Liver (tissue), 9 donors: ENCODE results near the gene TLR10. TPM values are rescaled to one million over a fixed set of nuclear protein-coding genes. Genes with fewer than 3 reads are reported as not detected.

Experiments used
- DNase-seq: peaks from one replicate; pipeline ENCODE4 v3.0.0-alpha.2; 2017; ENCODE audit warnings: low spot score
- H3K27ac ChIP-seq, 2 donors: one replicate each; pipeline ENCODE4 v1.7.0; 2013; ENCODE audit warnings: inconsistent platforms in 2 of 2, low read length in 2 of 2, control low read depth in 1 of 2, low read depth in 1 of 2, mild to moderate bottlenecking in 1 of 2
- H3K27me3 ChIP-seq, 4 donors: one replicate each; pipeline versions ENCODE4 v1.6.1 to v1.7.0; 2013; ENCODE audit warnings: low read length in 3 of 4, inconsistent platforms in 1 of 4, mild to moderate bottlenecking in 1 of 4, moderate library complexity in 1 of 4; ENCODE audit not compliant: control insufficient read depth in 4 of 4, insufficient read depth in 4 of 4
- H3K36me3 ChIP-seq, 4 donors: one replicate each; pipeline versions ENCODE4 v1.6.1 to v1.7.0; 2013; ENCODE audit warnings: low read length in 3 of 4, mild to moderate bottlenecking in 3 of 4, low read depth in 1 of 4, moderate library complexity in 1 of 4; ENCODE audit not compliant: control insufficient read depth in 4 of 4, insufficient read depth in 3 of 4
- H3K4me1 ChIP-seq, 4 donors: one replicate each; pipeline versions ENCODE4 v1.6.1 to v1.7.0; 2013; ENCODE audit warnings: low read length in 3 of 4, mild to moderate bottlenecking in 3 of 4, moderate library complexity in 1 of 4; ENCODE audit not compliant: control insufficient read depth in 4 of 4, insufficient read depth in 4 of 4
- H3K4me3 ChIP-seq, 3 donors: one replicate each; pipeline versions ENCODE4 v1.6.1 to v1.7.0; 2013; ENCODE audit warnings: low read length in 3 of 3, control low read depth in 1 of 3, low read depth in 1 of 3, mild to moderate bottlenecking in 1 of 3
- H3K9ac ChIP-seq, 2 donors: one replicate each; pipeline ENCODE4 v1.7.0; 2013; ENCODE audit warnings: low read length in 2 of 2, mild to moderate bottlenecking in 2 of 2, moderate library complexity in 2 of 2, control low read depth in 1 of 2, low read depth in 1 of 2
- H3K9me3 ChIP-seq, 4 donors: one replicate each; pipeline versions ENCODE4 v1.6.1 to v1.7.0; 2013; ENCODE audit warnings: low read length in 3 of 4; ENCODE audit not compliant: control insufficient read depth in 4 of 4
- ATF3 ChIP-seq: IDR thresholded peaks from 2 replicates; pipeline ENCODE4 v1.6.1; 2016; ENCODE audit warnings: antibody characterized with exemption
- EGR1 ChIP-seq, 2 donors: IDR thresholded peaks; 2 replicates each; pipeline ENCODE4 v1.6.1; 2016 to 2018; ENCODE audit warnings: antibody characterized with exemption in 2 of 2, low read depth in 2 of 2
- FOXA1 ChIP-seq: IDR thresholded peaks from 2 replicates; pipeline ENCODE4 v1.6.1; 2016; ENCODE audit warnings: antibody characterized with exemption
- FOXA2 ChIP-seq: IDR thresholded peaks from 2 replicates; pipeline ENCODE4 v1.6.1; 2016; ENCODE audit warnings: antibody characterized with exemption
- GABPA ChIP-seq, 2 donors: IDR thresholded peaks in 1 of 2; conservative IDR thresholded peaks in 1 of 2; 2 replicates each; pipeline ENCODE4 v1.6.1; 2016; ENCODE audit warnings: antibody characterized with exemption in 2 of 2, mild to moderate bottlenecking in 1 of 2, moderate library complexity in 1 of 2
- HNF4A ChIP-seq, 2 donors: conservative IDR thresholded peaks; 2 replicates each; pipeline ENCODE4 v1.6.1; 2016; ENCODE audit warnings: antibody characterized with exemption in 2 of 2, mild to moderate bottlenecking in 2 of 2
- HNF4G ChIP-seq: IDR thresholded peaks from 2 replicates; pipeline ENCODE4 v1.6.1; 2016; ENCODE audit warnings: antibody characterized with exemption
- JUND ChIP-seq, 2 donors: IDR thresholded peaks; 2 replicates each; pipeline ENCODE4 v1.6.1; 2016; ENCODE audit warnings: antibody characterized with exemption in 2 of 2
- NR2F2 ChIP-seq: IDR thresholded peaks from 2 replicates; pipeline ENCODE4 v1.6.1; 2016; ENCODE audit warnings: antibody characterized with exemption
- RAD21 ChIP-seq, 2 donors: IDR thresholded peaks; 2 replicates each; pipeline ENCODE4 v1.6.1; 2016; ENCODE audit warnings: antibody characterized with exemption in 2 of 2, mild to moderate bottlenecking in 2 of 2
- REST ChIP-seq: IDR thresholded peaks from 2 replicates; pipeline ENCODE4 v1.6.1; 2016; ENCODE audit warnings: antibody characterized with exemption, mild to moderate bottlenecking
- RXRA ChIP-seq, 2 donors: IDR thresholded peaks; 2 replicates each; pipeline ENCODE4 v1.6.1; 2017 to 2018; ENCODE audit warnings: antibody characterized with exemption in 2 of 2, mild to moderate bottlenecking in 1 of 2
- SP1 ChIP-seq: IDR thresholded peaks from 2 replicates; pipeline ENCODE4 v1.6.1; 2018; ENCODE audit warnings: antibody characterized with exemption, mild to moderate bottlenecking
- TAF1 ChIP-seq: conservative IDR thresholded peaks from 2 replicates; pipeline ENCODE4 v1.6.1; 2016; ENCODE audit warnings: antibody characterized with exemption, mild to moderate bottlenecking
- YY1 ChIP-seq: IDR thresholded peaks from 2 replicates; pipeline ENCODE4 v1.6.1; 2016; ENCODE audit warnings: antibody characterized with exemption, mild to moderate bottlenecking
- WGBS: extraction: QIAGEN DNeasy Blood & Tissue Kit; methylation state at CpG from one replicate; pipeline ENCODE4 v1.1.7; 2013; 5-methylcytosine and 5-hydroxymethylcytosine counted together
- polyA plus RNA-seq, 2 donors: library from polyadenylated mRNA; stranded (reverse) in 1 of 2; unstranded in 1 of 2; fragments of 200-250 nt in 1 of 2; fragments of >200 nt in 1 of 2; fragmentation: Nextera tagmentation in 1 of 2; extraction: Ambion mirVana in 1 of 2; gene quantifications; one replicate each; pipeline versions ENCODE4 v1.2.1 to v1.2.3, GENCODE V29; 2013 to 2015
- total RNA-seq, 2 donors: library from RNA; depleted of rRNA; stranded (reverse); fragments of >200 nt; gene quantifications; one replicate each; pipeline ENCODE4 v1.2.3, GENCODE V29; 2014
- TF ChIP-seq, protein P1 (sequence below): IDR thresholded peaks from 2 replicates; pipeline ENCODE4 v1.6.1; 2016; ENCODE audit warnings: antibody characterized with exemption
- TF ChIP-seq, protein P2 (sequence below): IDR thresholded peaks from 2 replicates; pipeline ENCODE4 v1.6.1; 2016; ENCODE audit warnings: antibody characterized with exemption
- TF ChIP-seq, protein P3 (sequence below): fragments of 150-350 bp; IDR thresholded peaks from 2 replicates; pipeline ENCODE4 v1.5.1; 2017; ENCODE audit warnings: improper control_type of control experiment, low read depth, low read length; ENCODE audit not compliant: missing input control
- donor health status: healthy.
- donor health status: healthy.
- donor health status: healthy.
- donor health status: healthy.
- donor health status: healthy.

Gene TLR10
- total and polyA plus RNA-seq, 4 donors, result 0.02 to 1.9 (median 0.11) TPM

- TF ChIP-seq TAF1, result no peak
- TF ChIP-seq ATF3, result no peak
- TF ChIP-seq HNF4A (conservative IDR thresholded peaks at IDR 0.05), result no peak
- TF ChIP-seq, protein P1, sequence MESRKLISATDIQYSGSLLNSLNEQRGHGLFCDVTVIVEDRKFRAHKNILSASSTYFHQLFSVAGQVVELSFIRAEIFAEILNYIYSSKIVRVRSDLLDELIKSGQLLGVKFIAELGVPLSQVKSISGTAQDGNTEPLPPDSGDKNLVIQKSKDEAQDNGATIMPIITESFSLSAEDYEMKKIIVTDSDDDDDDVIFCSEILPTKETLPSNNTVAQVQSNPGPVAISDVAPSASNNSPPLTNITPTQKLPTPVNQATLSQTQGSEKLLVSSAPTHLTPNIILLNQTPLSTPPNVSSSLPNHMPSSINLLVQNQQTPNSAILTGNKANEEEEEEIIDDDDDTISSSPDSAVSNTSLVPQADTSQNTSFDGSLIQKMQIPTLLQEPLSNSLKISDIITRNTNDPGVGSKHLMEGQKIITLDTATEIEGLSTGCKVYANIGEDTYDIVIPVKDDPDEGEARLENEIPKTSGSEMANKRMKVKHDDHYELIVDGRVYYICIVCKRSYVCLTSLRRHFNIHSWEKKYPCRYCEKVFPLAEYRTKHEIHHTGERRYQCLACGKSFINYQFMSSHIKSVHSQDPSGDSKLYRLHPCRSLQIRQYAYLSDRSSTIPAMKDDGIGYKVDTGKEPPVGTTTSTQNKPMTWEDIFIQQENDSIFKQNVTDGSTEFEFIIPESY, result no peak
- no peak for TF ChIP-seq FOXA2
- no peak for TF ChIP-seq GABPA (IDR thresholded peaks at IDR 0.05 in 1 of 2, conservative IDR thresholded peaks at IDR 0.05 in 1 of 2)
- TF ChIP-seq, protein P2, sequence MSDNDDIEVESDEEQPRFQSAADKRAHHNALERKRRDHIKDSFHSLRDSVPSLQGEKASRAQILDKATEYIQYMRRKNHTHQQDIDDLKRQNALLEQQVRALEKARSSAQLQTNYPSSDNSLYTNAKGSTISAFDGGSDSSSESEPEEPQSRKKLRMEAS, result no peak
Measured at GRCh38 chr4:38821739-38822138, 38.9 kb upstream of the TLR10 start (continued).

- no peak overlapping the region for H3K9ac ChIP-seq
- TF ChIP-seq HNF4G (no peak), SP1 (no peak)
- H3K27ac ChIP-seq, result no peak overlapping the region
- H3K36me3 ChIP-seq, result no peaks in the 10 kb centered on the region
- H3K4me3 ChIP-seq, result no peak overlapping the region
- no peaks in the 10 kb centered on the region for H3K9me3 ChIP-seq
- H3K27me3 ChIP-seq, result no peaks in the 10 kb centered on the region
- 91% methylated on average over 4 of the region's 4 CpGs for WGBS
- H3K4me1 ChIP-seq, result no peaks in the 10 kb centered on the region
- no peak for DNase-seq
Measured at GRCh38 chr4:38820329-38821061, 37.7 kb upstream of the TLR10 start.

GRCh38 chr4:38819569-38819968, 36.8 kb upstream of the TLR10 start:
- WGBS, result 73% methylated on average over 3 of the region's 3 CpGs
- Histone ChIP-seq H3K27ac (no peak overlapping the region), H3K9ac (no peak overlapping the region)

More at GRCh38 chr4:38819569-38819968, 36.8 kb upstream of the TLR10 start:
- H3K27me3 ChIP-seq, result no peaks in the 10 kb centered on the region
- no peaks in the 10 kb centered on the region for H3K9me3 ChIP-seq
- TF ChIP-seq HNF4A (conservative IDR thresholded peaks at IDR 0.05) (no peak), RXRA (IDR thresholded peaks at IDR 0.05) (no peak), HNF4G (no peak), ATF3 (no peak), FOXA2 (no peak), NR2F2 (no peak), RAD21 (IDR thresholded peaks at IDR 0.05) (no peak), JUND (IDR thresholded peaks at IDR 0.05) (no peak), YY1 (no peak), REST (no peak), FOXA1 (no peak), EGR1 (IDR thresholded peaks at IDR 0.05; ENCODE audit: low read depth in 2 of 2) (no peak), TAF1 (no peak), GABPA (IDR thresholded peaks at IDR 0.05 in 1 of 2, conservative IDR thresholded peaks at IDR 0.05 in 1 of 2) (no peak), SP1 (no peak)
- TF ChIP-seq, protein P3, sequence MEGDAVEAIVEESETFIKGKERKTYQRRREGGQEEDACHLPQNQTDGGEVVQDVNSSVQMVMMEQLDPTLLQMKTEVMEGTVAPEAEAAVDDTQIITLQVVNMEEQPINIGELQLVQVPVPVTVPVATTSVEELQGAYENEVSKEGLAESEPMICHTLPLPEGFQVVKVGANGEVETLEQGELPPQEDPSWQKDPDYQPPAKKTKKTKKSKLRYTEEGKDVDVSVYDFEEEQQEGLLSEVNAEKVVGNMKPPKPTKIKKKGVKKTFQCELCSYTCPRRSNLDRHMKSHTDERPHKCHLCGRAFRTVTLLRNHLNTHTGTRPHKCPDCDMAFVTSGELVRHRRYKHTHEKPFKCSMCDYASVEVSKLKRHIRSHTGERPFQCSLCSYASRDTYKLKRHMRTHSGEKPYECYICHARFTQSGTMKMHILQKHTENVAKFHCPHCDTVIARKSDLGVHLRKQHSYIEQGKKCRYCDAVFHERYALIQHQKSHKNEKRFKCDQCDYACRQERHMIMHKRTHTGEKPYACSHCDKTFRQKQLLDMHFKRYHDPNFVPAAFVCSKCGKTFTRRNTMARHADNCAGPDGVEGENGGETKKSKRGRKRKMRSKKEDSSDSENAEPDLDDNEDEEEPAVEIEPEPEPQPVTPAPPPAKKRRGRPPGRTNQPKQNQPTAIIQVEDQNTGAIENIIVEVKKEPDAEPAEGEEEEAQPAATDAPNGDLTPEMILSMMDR, result no peak
- TF ChIP-seq, protein P2, result no peak
- TF ChIP-seq, protein P1, result no peak
- no peaks in the 10 kb centered on the region for H3K4me1 ChIP-seq
- no peak overlapping the region for H3K4me3 ChIP-seq
- H3K36me3 ChIP-seq, result no peaks in the 10 kb centered on the region
- no peak for DNase-seq
